NB4 (cell line): ENCODE results near the gene ANKHD1.

Experiments
- DNase-seq: peaks from one replicate; pipeline ENCODE4 v3.0.0; 2010; ENCODE audit warnings: low read depth
- H3K4me3 ChIP-seq: one replicate; pipeline ENCODE4 v1.5.1; 2011; ENCODE audit warnings: mild to moderate bottlenecking, low read depth, low read length, moderate library complexity
- CTCF ChIP-seq: IDR thresholded peaks from one replicate; pipeline ENCODE4 v1.5.1; 2012; ENCODE audit warnings: low read depth, low read length
- MAX ChIP-seq: IDR thresholded peaks from 2 replicates; pipeline ENCODE4 v1.6.1; 2011; ENCODE audit warnings: low read depth, low read length
- MYC ChIP-seq: IDR thresholded peaks from 2 replicates; pipeline ENCODE4 v1.6.1; 2011; ENCODE audit warnings: low read depth, low read length
- POLR2A ChIP-seq: IDR thresholded peaks from 2 replicates; pipeline ENCODE4 v1.6.1; 2011; ENCODE audit warnings: mild to moderate bottlenecking; ENCODE audit not compliant: insufficient read length; ENCODE audit errors: extremely low read depth

Gene ANKHD1

GRCh38 chr5:140383300-140383699 is 18.3 kb upstream of the ANKHD1 start:
- H3K4me3 ChIP-seq = no peak overlapping the region
- no peak for TF ChIP-seq POLR2A
- no peak for TF ChIP-seq MAX
- no peak for TF ChIP-seq CTCF
- no peak for TF ChIP-seq MYC
- no peak for DNase-seq

GRCh38 chr5:140388052-140388451 is 13.6 kb upstream of the ANKHD1 start:
- no peak for TF ChIP-seq POLR2A
- no peak for TF ChIP-seq MAX
- no peak for TF ChIP-seq CTCF
- no peak for TF ChIP-seq MYC
- H3K4me3 ChIP-seq = no peak overlapping the region
- DNase-seq = no peak

GRCh38 chr5:140391312-140391711 is 10.3 kb upstream of the ANKHD1 start:
- H3K4me3 ChIP-seq = no peak overlapping the region
- peak; percentile 60 for DNase-seq
- peak; percentile 37; the same call in 1 of the 2 replicates for TF ChIP-seq MAX
- no peak for TF ChIP-seq POLR2A
- TF ChIP-seq CTCF = no peak
- peak; percentile 39; the same call in 1 of the 2 replicates for TF ChIP-seq MYC

- no peak overlapping the region for H3K4me3 ChIP-seq
- no peak for DNase-seq
- TF ChIP-seq MAX (no peak), CTCF (no peak), MYC (no peak), POLR2A (no peak)
These were observed 9.9 kb upstream of the ANKHD1 start for GRCh38 chr5:140391732-140392131.

GRCh38 chr5:140393738-140394137 is 7.9 kb upstream of the ANKHD1 start:
- TF ChIP-seq MAX (no peak), MYC (no peak), CTCF (no peak), POLR2A (no peak)
- no peak for DNase-seq
- H3K4me3 ChIP-seq = no peak overlapping the region

DNA sequence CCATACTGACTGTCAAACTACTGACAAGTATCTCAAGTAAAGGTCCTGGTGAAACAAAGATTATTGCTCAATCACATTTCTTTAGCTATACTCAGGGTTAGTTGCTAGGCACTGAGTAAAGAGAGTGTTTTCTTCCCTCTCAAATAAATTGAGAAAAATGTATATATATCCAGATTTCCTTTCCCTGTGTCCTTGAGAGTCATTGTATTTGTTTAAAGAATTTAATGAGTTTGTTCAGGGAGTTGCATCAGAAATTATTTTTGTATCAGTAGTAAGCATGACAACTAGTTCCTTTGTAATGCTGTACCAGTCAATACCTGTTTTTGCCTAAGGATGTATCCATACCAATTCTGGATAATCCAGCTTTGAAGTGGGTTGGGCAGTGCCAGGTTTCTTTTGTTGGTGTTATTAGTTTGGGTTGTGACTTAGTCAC is 3.2 kb upstream of the ANKHD1 start:
- H3K4me3 ChIP-seq = no peak overlapping the region
- peak; percentile 15 for DNase-seq
- no peak for TF ChIP-seq MAX
- TF ChIP-seq POLR2A = no peak
- no peak for TF ChIP-seq CTCF
- TF ChIP-seq MYC = no peak
